ENCODE results near the gene PTBP3.

Gene PTBP3

DNA sequence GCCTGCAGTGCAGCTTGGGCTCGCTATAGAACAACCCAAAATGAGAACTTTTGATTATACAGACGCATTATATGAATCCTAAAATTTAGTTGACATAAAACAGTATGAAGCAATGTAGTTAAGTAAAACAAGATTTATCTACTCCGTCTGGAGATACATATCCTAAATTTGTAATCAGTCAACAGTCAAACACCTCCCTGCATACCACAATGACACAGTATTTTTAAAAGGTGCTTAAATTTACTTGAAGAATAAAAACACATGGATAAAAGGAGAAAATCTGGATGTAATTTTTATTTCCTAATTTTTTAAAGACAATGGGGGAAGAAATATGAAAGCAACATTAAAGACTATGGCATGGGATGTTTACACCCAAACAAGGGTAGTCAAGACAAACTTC lies 70.8 kb downstream of the PTBP3 start:
- H3K9me3 ChIP-seq (replicated peaks; ENCODE audit: insufficient read depth, low read length), result no peaks in the 10 kb centered on the region
- H3K9ac ChIP-seq (ENCODE audit: low read length), result no peak overlapping the region
- no peak overlapping the region for H2AFZ ChIP-seq (ENCODE audit: low read length)
- H4K20me1 ChIP-seq (ENCODE audit: insufficient read depth, low read length), result no peaks in the 10 kb centered on the region
- TF ChIP-seq EZH2 (optimal IDR thresholded peaks at IDR 0.05; ENCODE audit: low read depth, low read length) (no peak), EZH2phosphoT487 (IDR thresholded peaks at IDR 0.05; ENCODE audit: low read length) (no peak)
- TF ChIP-seq, protein P1, sequence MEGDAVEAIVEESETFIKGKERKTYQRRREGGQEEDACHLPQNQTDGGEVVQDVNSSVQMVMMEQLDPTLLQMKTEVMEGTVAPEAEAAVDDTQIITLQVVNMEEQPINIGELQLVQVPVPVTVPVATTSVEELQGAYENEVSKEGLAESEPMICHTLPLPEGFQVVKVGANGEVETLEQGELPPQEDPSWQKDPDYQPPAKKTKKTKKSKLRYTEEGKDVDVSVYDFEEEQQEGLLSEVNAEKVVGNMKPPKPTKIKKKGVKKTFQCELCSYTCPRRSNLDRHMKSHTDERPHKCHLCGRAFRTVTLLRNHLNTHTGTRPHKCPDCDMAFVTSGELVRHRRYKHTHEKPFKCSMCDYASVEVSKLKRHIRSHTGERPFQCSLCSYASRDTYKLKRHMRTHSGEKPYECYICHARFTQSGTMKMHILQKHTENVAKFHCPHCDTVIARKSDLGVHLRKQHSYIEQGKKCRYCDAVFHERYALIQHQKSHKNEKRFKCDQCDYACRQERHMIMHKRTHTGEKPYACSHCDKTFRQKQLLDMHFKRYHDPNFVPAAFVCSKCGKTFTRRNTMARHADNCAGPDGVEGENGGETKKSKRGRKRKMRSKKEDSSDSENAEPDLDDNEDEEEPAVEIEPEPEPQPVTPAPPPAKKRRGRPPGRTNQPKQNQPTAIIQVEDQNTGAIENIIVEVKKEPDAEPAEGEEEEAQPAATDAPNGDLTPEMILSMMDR (IDR thresholded peaks at IDR 0.05; ENCODE audit: low read length), result no peak
- no peaks in the 10 kb centered on the region for H3K4me1 ChIP-seq (ENCODE audit: low read length)
- no peak for DNase-seq
- H3K27ac ChIP-seq (ENCODE audit: low read length), result no peak overlapping the region
- no peaks in the 10 kb centered on the region for H3F3A ChIP-seq (ENCODE audit: insufficient read depth, low read length)
- no peaks in the 10 kb centered on the region for H3K36me3 ChIP-seq (replicated peaks; ENCODE audit: insufficient read depth, low read length)
- H3K4me3 ChIP-seq (ENCODE audit: low read length), result no peak overlapping the region
- H3K4me2 ChIP-seq (ENCODE audit: low read depth, low read length), result no peak overlapping the region
- no peaks in the 10 kb centered on the region for H3K27me3 ChIP-seq (replicated peaks; ENCODE audit: insufficient read depth, low read length)
- no peaks in the 10 kb centered on the region for H3K79me2 ChIP-seq (ENCODE audit: low read length)
- H3K9me2 ChIP-seq (replicated peaks; ENCODE audit: insufficient read depth, low read length), result no peaks in the 10 kb centered on the region

DNA sequence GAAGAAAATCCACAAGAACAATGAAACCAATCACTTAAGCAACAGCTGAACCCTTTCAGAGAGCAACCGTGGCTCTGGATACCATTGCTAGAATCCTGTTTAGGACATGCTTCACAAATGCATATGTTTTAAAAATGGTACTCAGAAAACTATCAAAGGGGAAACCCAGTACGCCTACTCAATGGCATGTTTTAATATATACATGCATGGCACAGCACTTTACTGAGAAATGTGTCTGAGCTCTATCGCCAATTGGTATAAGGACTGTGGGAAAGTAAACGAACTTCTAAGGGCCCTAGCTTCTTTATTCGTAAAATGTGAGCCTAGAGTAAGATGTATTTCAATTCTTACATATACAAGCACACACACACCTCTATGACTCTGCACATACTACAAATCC lies 72.3 kb downstream of the PTBP3 start:
- no peaks in the 10 kb centered on the region for H4K20me1 ChIP-seq (ENCODE audit: insufficient read depth, low read length)
- no peaks in the 10 kb centered on the region for H3K79me2 ChIP-seq (ENCODE audit: low read length)
- no peak for DNase-seq
- H3F3A ChIP-seq (ENCODE audit: insufficient read depth, low read length), result no peaks in the 10 kb centered on the region
- H3K4me3 ChIP-seq (ENCODE audit: low read length), result no peak overlapping the region
- H2AFZ ChIP-seq (ENCODE audit: low read length), result no peak overlapping the region
- H3K4me1 ChIP-seq (ENCODE audit: low read length), result no peaks in the 10 kb centered on the region
- H3K27ac ChIP-seq (ENCODE audit: low read length), result no peak overlapping the region
- no peak for TF ChIP-seq EZH2 (optimal IDR thresholded peaks at IDR 0.05; ENCODE audit: low read depth, low read length)
- no peak for TF ChIP-seq EZH2phosphoT487 (IDR thresholded peaks at IDR 0.05; ENCODE audit: low read length)
- TF ChIP-seq, protein P1 (IDR thresholded peaks at IDR 0.05; ENCODE audit: low read length), result no peak
- no peaks in the 10 kb centered on the region for H3K27me3 ChIP-seq (replicated peaks; ENCODE audit: insufficient read depth, low read length)
- no peak overlapping the region for H3K4me2 ChIP-seq (ENCODE audit: low read depth, low read length)
- H3K9me2 ChIP-seq (replicated peaks; ENCODE audit: insufficient read depth, low read length), result no peaks in the 10 kb centered on the region
- H3K36me3 ChIP-seq (replicated peaks; ENCODE audit: insufficient read depth, low read length), result no peaks in the 10 kb centered on the region
- H3K9me3 ChIP-seq (replicated peaks; ENCODE audit: insufficient read depth, low read length), result no peaks in the 10 kb centered on the region
- no peak overlapping the region for H3K9ac ChIP-seq (ENCODE audit: low read length)

DNA sequence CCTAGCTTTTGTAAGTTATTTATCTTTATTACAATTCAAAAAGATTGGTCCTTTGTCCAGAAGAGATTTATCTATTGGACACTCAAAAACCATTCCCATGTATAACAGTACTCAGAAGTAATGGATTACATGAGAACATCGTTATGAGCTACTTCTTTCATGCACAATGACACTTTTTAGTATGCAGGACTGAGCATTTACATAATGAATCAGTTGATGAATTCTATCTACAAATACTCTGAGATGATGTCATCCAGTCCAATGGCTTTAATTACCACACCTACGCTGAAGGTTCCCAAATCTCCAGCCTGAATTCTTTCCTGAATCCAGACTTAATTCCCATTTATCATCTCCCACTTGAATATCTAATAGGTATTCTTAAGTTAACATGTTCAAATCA lies 75.3 kb downstream of the PTBP3 start:
- no peak overlapping the region for H3K9ac ChIP-seq (ENCODE audit: low read length)
- TF ChIP-seq EZH2phosphoT487 (IDR thresholded peaks at IDR 0.05; ENCODE audit: low read length) (no peak), EZH2 (optimal IDR thresholded peaks at IDR 0.05; ENCODE audit: low read depth, low read length) (no peak)
- TF ChIP-seq, protein P1 (IDR thresholded peaks at IDR 0.05; ENCODE audit: low read length), result no peak
- H3K79me2 ChIP-seq (ENCODE audit: low read length), result no peaks in the 10 kb centered on the region
- no peaks in the 10 kb centered on the region for H4K20me1 ChIP-seq (ENCODE audit: insufficient read depth, low read length)
- no peak overlapping the region for H3K4me2 ChIP-seq (ENCODE audit: low read depth, low read length)
- H3K9me2 ChIP-seq (replicated peaks; ENCODE audit: insufficient read depth, low read length), result no peaks in the 10 kb centered on the region
- no peaks in the 10 kb centered on the region for H3K9me3 ChIP-seq (replicated peaks; ENCODE audit: insufficient read depth, low read length)
- no peak overlapping the region for H2AFZ ChIP-seq (ENCODE audit: low read length)
- H3K36me3 ChIP-seq (replicated peaks; ENCODE audit: insufficient read depth, low read length), result no peaks in the 10 kb centered on the region
- H3F3A ChIP-seq (ENCODE audit: insufficient read depth, low read length), result no peaks in the 10 kb centered on the region
- H3K4me3 ChIP-seq (ENCODE audit: low read length), result no peak overlapping the region
- H3K27me3 ChIP-seq (replicated peaks; ENCODE audit: insufficient read depth, low read length), result no peaks in the 10 kb centered on the region
- no peak for DNase-seq
- H3K4me1 ChIP-seq (ENCODE audit: low read length), result no peaks in the 10 kb centered on the region
- no peak overlapping the region for H3K27ac ChIP-seq (ENCODE audit: low read length)

Data from MM.1S (cell line).